ENCODE measurements around the gene IDH2. TPM values are rescaled to one million over a fixed set of nuclear protein-coding genes. Genes with fewer than 3 reads are reported as not detected.

IDH2 gene
- total and polyA plus RNA-seq, 2 of the 13 experiments (the other 11 are each of a cell fraction or from before 2014, with no cell fraction given), result 121 to 145 TPM

DNA sequence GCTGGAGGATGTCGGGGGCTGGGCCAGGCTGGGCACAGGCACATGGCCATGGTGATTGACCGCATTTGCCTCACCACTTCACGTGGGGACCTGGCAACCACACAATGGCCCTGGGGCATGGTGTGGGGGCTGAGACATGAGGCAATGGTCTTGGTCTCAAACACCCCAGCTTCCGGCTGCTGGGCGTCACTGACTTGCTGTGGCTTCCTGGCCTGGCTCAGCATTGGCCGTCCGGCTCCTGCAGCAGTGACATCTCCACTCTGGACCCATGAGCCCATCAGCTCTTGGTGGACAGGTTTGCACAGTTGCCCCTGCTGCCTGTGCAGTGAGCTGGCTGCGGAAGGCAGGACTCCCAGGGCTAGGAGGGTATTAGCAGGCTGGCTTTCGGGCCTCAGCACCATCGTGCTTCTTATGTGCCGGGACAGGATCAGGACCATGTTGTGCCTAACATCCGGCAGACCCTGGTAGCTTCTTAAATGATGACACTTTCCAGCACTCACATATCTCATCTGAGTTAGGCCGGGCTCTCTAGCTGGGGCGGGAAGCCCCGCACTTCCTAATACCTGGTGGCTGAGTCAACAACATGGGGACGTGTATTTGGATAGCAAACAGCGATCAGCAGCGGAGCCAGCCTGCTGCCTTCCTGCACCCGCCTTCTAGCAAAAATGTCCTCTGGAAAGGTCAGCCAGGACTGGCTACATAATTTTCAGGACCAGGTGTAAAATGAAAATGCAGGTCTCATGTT lies 67.0 kb downstream of the IDH2 start (continued):
- TF ChIP-seq, protein P1, sequence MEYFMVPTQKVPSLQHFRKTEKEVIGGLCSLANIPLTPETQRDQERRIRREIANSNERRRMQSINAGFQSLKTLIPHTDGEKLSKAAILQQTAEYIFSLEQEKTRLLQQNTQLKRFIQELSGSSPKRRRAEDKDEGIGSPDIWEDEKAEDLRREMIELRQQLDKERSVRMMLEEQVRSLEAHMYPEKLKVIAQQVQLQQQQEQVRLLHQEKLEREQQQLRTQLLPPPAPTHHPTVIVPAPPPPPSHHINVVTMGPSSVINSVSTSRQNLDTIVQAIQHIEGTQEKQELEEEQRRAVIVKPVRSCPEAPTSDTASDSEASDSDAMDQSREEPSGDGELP (IDR thresholded peaks at IDR 0.05; ENCODE audit: borderline replicate concordance, low read depth), result peak; percentile 68; the same call in 1 of the 2 replicates
- TF ChIP-seq FOSL2 (CRISPR knock-in tag; IDR thresholded peaks at IDR 0.05), result peak; percentile 97
- TF ChIP-seq PHF5A (CRISPR knock-in tag; IDR thresholded peaks at IDR 0.05; ENCODE audit: low read depth, unreplicated experiment), result no peak
- TF ChIP-seq REXO4 (CRISPR knock-in tag; IDR thresholded peaks at IDR 0.05; ENCODE audit: borderline replicate concordance), result no peak
- TF ChIP-seq, protein P2, sequence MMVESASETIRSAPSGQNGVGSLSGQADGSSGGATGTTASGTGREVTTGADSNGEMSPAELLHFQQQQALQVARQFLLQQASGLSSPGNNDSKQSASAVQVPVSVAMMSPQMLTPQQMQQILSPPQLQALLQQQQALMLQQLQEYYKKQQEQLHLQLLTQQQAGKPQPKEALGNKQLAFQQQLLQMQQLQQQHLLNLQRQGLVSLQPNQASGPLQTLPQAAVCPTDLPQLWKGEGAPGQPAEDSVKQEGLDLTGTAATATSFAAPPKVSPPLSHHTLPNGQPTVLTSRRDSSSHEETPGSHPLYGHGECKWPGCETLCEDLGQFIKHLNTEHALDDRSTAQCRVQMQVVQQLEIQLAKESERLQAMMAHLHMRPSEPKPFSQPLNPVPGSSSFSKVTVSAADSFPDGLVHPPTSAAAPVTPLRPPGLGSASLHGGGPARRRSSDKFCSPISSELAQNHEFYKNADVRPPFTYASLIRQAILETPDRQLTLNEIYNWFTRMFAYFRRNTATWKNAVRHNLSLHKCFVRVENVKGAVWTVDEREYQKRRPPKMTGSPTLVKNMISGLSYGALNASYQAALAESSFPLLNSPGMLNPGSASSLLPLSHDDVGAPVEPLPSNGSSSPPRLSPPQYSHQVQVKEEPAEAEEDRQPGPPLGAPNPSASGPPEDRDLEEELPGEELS (CRISPR knock-in tag; IDR thresholded peaks at IDR 0.05), result peak; percentile 55
- TF ChIP-seq, protein P3, sequence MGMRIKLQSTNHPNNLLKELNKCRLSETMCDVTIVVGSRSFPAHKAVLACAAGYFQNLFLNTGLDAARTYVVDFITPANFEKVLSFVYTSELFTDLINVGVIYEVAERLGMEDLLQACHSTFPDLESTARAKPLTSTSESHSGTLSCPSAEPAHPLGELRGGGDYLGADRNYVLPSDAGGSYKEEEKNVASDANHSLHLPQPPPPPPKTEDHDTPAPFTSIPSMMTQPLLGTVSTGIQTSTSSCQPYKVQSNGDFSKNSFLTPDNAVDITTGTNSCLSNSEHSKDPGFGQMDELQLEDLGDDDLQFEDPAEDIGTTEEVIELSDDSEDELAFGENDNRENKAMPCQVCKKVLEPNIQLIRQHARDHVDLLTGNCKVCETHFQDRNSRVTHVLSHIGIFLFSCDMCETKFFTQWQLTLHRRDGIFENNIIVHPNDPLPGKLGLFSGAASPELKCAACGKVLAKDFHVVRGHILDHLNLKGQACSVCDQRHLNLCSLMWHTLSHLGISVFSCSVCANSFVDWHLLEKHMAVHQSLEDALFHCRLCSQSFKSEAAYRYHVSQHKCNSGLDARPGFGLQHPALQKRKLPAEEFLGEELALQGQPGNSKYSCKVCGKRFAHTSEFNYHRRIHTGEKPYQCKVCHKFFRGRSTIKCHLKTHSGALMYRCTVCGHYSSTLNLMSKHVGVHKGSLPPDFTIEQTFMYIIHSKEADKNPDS (CRISPR knock-in tag; IDR thresholded peaks at IDR 0.05), result no peak
- TF ChIP-seq ZNF331 (CRISPR knock-in tag; IDR thresholded peaks at IDR 0.05), result peak; percentile 10; the same call in 1 of the 2 replicates
- TF ChIP-seq RXRB (CRISPR knock-in tag; IDR thresholded peaks at IDR 0.05; ENCODE audit: borderline replicate concordance), result peak; percentile 65; the same call in 1 of the 2 replicates
- TF ChIP-seq MEIS1 (CRISPR knock-in tag; IDR thresholded peaks at IDR 0.05; ENCODE audit: borderline replicate concordance), result no peak
- TF ChIP-seq, protein P4, sequence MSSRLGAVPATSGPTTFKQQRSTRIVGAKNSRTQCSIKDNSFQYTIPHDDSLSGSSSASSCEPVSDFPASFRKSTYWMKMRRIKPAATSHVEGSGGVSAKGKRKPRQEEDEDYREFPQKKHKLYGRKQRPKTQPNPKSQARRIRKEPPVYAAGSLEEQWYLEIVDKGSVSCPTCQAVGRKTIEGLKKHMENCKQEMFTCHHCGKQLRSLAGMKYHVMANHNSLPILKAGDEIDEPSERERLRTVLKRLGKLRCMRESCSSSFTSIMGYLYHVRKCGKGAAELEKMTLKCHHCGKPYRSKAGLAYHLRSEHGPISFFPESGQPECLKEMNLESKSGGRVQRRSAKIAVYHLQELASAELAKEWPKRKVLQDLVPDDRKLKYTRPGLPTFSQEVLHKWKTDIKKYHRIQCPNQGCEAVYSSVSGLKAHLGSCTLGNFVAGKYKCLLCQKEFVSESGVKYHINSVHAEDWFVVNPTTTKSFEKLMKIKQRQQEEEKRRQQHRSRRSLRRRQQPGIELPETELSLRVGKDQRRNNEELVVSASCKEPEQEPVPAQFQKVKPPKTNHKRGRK (CRISPR knock-in tag; IDR thresholded peaks at IDR 0.05), result no peak
- TF ChIP-seq MAFK (conservative IDR thresholded peaks at IDR 0.05 in 1 of 2, IDR thresholded peaks at IDR 0.05 in 1 of 2; ENCODE audit: low read length in 2 of 2), result no peak
- 0 out of 2 replicates have a peak, but pooled peaks have one; percentile 28 for TF ChIP-seq CBX5 (CRISPR knock-in tag; IDR thresholded peaks at IDR 0.05; ENCODE audit: borderline replicate concordance)
- TF ChIP-seq RFXAP (CRISPR knock-in tag; IDR thresholded peaks at IDR 0.05; ENCODE audit: borderline replicate concordance), result no peak
- TF ChIP-seq ZNF326 (CRISPR knock-in tag; IDR thresholded peaks at IDR 0.05; ENCODE audit: borderline replicate concordance), result no peak
- TF ChIP-seq, protein P5, sequence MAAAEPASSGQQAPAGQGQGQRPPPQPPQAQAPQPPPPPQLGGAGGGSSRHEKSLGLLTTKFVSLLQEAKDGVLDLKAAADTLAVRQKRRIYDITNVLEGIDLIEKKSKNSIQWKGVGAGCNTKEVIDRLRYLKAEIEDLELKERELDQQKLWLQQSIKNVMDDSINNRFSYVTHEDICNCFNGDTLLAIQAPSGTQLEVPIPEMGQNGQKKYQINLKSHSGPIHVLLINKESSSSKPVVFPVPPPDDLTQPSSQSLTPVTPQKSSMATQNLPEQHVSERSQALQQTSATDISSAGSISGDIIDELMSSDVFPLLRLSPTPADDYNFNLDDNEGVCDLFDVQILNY (CRISPR knock-in tag; conservative IDR thresholded peaks at IDR 0.05), result no peak
- TF ChIP-seq ERF (CRISPR knock-in tag; IDR thresholded peaks at IDR 0.05), result 0 out of 2 replicates have a peak, but pooled peaks have one; percentile 35
- peak; percentile 71 for TF ChIP-seq MED1 (CRISPR knock-in tag; IDR thresholded peaks at IDR 0.05)
- no peak for TF ChIP-seq HNF4G (IDR thresholded peaks at IDR 0.05; ENCODE audit: borderline replicate concordance, low read depth, low read length)
- TF ChIP-seq HNF4G (CRISPR knock-in tag; IDR thresholded peaks at IDR 0.05; ENCODE audit: borderline replicate concordance, low read depth), result no peak
- TF ChIP-seq RBM22 (optimal IDR thresholded peaks at IDR 0.05; ENCODE audit: low read length), result peak; percentile 31
- TF ChIP-seq U2AF2 (IDR thresholded peaks at IDR 0.05; ENCODE audit: low read depth, low read length), result no peak
- TF ChIP-seq PHF21A (CRISPR knock-in tag; IDR thresholded peaks at IDR 0.05), result peak; percentile 69; the same call in 1 of the 2 replicates
